Fibroblast of lung (primary cell): ENCODE data around the gene GLUL. TPM values are rescaled to one million over a fixed set of nuclear protein-coding genes. Genes with fewer than 3 reads are reported as not detected.

ENCODE experiments used
- DNase-seq, 2 donors: peaks; one replicate each; pipeline versions ENCODE4 v3.0.0 to v3.0.0-alpha.2; 2010; ENCODE audit warnings: low read depth in 2 of 2
- H2AFZ ChIP-seq: 2 replicates; pipeline ENCODE4 v1.5.1; 2012; ENCODE audit warnings: low read length, control low read depth, inconsistent platforms
- H3K27ac ChIP-seq: 2 replicates; pipeline ENCODE4 v1.5.1; 2011; ENCODE audit warnings: low read length, control low read depth; ENCODE audit not compliant: insufficient read depth
- H3K27me3 ChIP-seq: 2 replicates; pipeline ENCODE4 v1.5.1; 2011; ENCODE audit warnings: mild to moderate bottlenecking, low read length; ENCODE audit not compliant: control insufficient read depth, insufficient read depth
- H3K36me3 ChIP-seq: 2 replicates; pipeline ENCODE4 v1.5.1; 2011; ENCODE audit warnings: low read length; ENCODE audit not compliant: control insufficient read depth, insufficient read depth
- H3K4me1 ChIP-seq: 2 replicates; pipeline ENCODE4 v1.5.1; 2011; ENCODE audit warnings: low read length; ENCODE audit not compliant: control insufficient read depth, insufficient read depth; ENCODE audit errors: extremely low read depth
- H3K4me2 ChIP-seq: 2 replicates; pipeline ENCODE4 v1.5.1; 2011; ENCODE audit warnings: low read length, control low read depth; ENCODE audit not compliant: insufficient read depth; ENCODE audit errors: extremely low read depth
- H3K4me3 ChIP-seq, 4 experiments: fragments of 200-600 bp in 1 of 4; sonication (generic) in 1 of 4; replicated peaks in 1 of 4; 2 replicates each; pipeline ENCODE4 v1.5.1; 2011 to 2016; ENCODE audit warnings: low read length in 4 of 4, low read depth in 3 of 4, mild to moderate bottlenecking in 3 of 4, control low read depth in 2 of 4, inconsistent platforms in 1 of 4, mixed read lengths in 1 of 4; ENCODE audit not compliant: insufficient read depth in 1 of 4; ENCODE audit errors: control extremely low read depth in 1 of 4
- H3K79me2 ChIP-seq: 2 replicates; pipeline ENCODE4 v1.5.1; 2012; ENCODE audit warnings: mild to moderate bottlenecking, low read length, inconsistent platforms; ENCODE audit not compliant: control insufficient read depth, insufficient read depth
- H3K9ac ChIP-seq: 2 replicates; pipeline ENCODE4 v1.5.1; 2011; ENCODE audit warnings: mild to moderate bottlenecking, low read length, control low read depth; ENCODE audit not compliant: insufficient read depth
- H3K9me3 ChIP-seq: 2 replicates; pipeline ENCODE4 v1.5.1; 2012; ENCODE audit warnings: low read depth, low read length; ENCODE audit not compliant: control insufficient read depth, insufficient read depth
- H4K20me1 ChIP-seq: 2 replicates; pipeline ENCODE4 v1.5.1; 2011; ENCODE audit warnings: low read length; ENCODE audit not compliant: control insufficient read depth, insufficient read depth; ENCODE audit errors: extremely low read depth
- EZH2 ChIP-seq: IDR thresholded peaks from 2 replicates; pipeline ENCODE4 v1.5.1; 2012; ENCODE audit warnings: low read length, control low read depth, mild to moderate bottlenecking; ENCODE audit errors: missing control alignments
- polyA minus RNA-seq: library from RNA; depleted of rRNA, polyadenylated mRNA; stranded (reverse); fragments of >200 nt; gene quantifications from 2 replicates; pipeline ENCODE4 v1.2.3, GENCODE V29; 2011; ENCODE audit warnings: low replicate concordance
- polyA plus RNA-seq, 2 donors: library from polyadenylated mRNA; depleted of rRNA in 1 of 2; stranded (reverse) in 1 of 2; unstranded in 1 of 2; fragments of >200 nt; gene quantifications; 2 replicates each; pipeline ENCODE4 v1.2.1, GENCODE V29; 2011 to 2012; ENCODE audit warnings: missing spikeins in 1 of 2
- total RNA-seq: library from RNA; depleted of rRNA; stranded (reverse); fragments of >200 nt; gene quantifications from 2 replicates; pipeline ENCODE4 v1.2.1, GENCODE V29; 2014
- TF ChIP-seq, protein P1 (sequence below), 2 donors: IDR thresholded peaks in 1 of 2; conservative IDR thresholded peaks in 1 of 2; 1 replicate in 1 of 2; 2 replicates in 1 of 2; pipeline ENCODE4 v1.5.1; 2011 to 2012; ENCODE audit warnings: low read length in 2 of 2, control low read depth in 1 of 2, inconsistent platforms in 1 of 2, low read depth in 1 of 2, mild to moderate bottlenecking in 1 of 2

Gene GLUL
- total RNA-seq, result 423 and 523 TPM in 2 replicates
- 187 and 232 TPM in 2 replicates for polyA plus RNA-seq
- polyA plus RNA-seq (2012), result 200 and 218 TPM in 2 replicates
- polyA minus RNA-seq, result 354 and 397 TPM in 2 replicates

GRCh38 chr1:182391362-182392049, at the start of gene GLUL:
TSS of gene GLUL (minus strand) at chr1:182391790. CDS start at chr1:182388737, 3,053 bp downstream.
- peak within 1 kb of the TSS; percentile 71 for H3K4me2 ChIP-seq
- H3K9me3 ChIP-seq, result no peaks in the 10 kb centered on the region
- peak within 1 kb of the TSS; percentile 86 for H3K27ac ChIP-seq
- H3K4me3 ChIP-seq, result peak within 1 kb of the TSS; percentile 95 to 98 (median 96)
- no peaks in the 10 kb centered on the region for H3K27me3 ChIP-seq
- H3K36me3 ChIP-seq, result peaks cover 5% of the 10 kb centered on the region
- H3K9ac ChIP-seq, result peak within 1 kb of the TSS; percentile 74
- peaks cover 4% of the 10 kb centered on the region for H3K4me1 ChIP-seq
- peak; percentile 89 to 93 for DNase-seq
- no peak for TF ChIP-seq EZH2
- TF ChIP-seq, protein P1, sequence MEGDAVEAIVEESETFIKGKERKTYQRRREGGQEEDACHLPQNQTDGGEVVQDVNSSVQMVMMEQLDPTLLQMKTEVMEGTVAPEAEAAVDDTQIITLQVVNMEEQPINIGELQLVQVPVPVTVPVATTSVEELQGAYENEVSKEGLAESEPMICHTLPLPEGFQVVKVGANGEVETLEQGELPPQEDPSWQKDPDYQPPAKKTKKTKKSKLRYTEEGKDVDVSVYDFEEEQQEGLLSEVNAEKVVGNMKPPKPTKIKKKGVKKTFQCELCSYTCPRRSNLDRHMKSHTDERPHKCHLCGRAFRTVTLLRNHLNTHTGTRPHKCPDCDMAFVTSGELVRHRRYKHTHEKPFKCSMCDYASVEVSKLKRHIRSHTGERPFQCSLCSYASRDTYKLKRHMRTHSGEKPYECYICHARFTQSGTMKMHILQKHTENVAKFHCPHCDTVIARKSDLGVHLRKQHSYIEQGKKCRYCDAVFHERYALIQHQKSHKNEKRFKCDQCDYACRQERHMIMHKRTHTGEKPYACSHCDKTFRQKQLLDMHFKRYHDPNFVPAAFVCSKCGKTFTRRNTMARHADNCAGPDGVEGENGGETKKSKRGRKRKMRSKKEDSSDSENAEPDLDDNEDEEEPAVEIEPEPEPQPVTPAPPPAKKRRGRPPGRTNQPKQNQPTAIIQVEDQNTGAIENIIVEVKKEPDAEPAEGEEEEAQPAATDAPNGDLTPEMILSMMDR (conservative IDR thresholded peaks at IDR 0.05 in 1 of 2, IDR thresholded peaks at IDR 0.05 in 1 of 2; ENCODE audit: low read depth in 1 of 2, low read length in 2 of 2), result peak in 1 of 2 donors; percentile 17
- H3K79me2 ChIP-seq, result peaks cover 36% of the 10 kb centered on the region
- peaks cover 5% of the 10 kb centered on the region for H4K20me1 ChIP-seq
- H2AFZ ChIP-seq, result peak within 1 kb of the TSS; percentile 66

GRCh38 chr1:182438326-182438725, 46.7 kb upstream of the GLUL start:
- Histone ChIP-seq H3K4me2 (no peak overlapping the region), H2AFZ (no peak overlapping the region), H3K9me3 (no peaks in the 10 kb centered on the region), H3K4me1 (no peaks in the 10 kb centered on the region), H3K27me3 (no peaks in the 10 kb centered on the region), H3K4me3 (no peak overlapping the region), H3K27ac (no peak overlapping the region), H3K79me2 (no peaks in the 10 kb centered on the region), H4K20me1 (no peaks in the 10 kb centered on the region), H3K36me3 (no peaks in the 10 kb centered on the region), H3K9ac (no peak overlapping the region)
- TF ChIP-seq, protein P1 (conservative IDR thresholded peaks at IDR 0.05 in 1 of 2, IDR thresholded peaks at IDR 0.05 in 1 of 2; ENCODE audit: low read depth in 1 of 2, low read length in 2 of 2), result no peak
- TF ChIP-seq EZH2, result no peak
- no peak for DNase-seq

DNA sequence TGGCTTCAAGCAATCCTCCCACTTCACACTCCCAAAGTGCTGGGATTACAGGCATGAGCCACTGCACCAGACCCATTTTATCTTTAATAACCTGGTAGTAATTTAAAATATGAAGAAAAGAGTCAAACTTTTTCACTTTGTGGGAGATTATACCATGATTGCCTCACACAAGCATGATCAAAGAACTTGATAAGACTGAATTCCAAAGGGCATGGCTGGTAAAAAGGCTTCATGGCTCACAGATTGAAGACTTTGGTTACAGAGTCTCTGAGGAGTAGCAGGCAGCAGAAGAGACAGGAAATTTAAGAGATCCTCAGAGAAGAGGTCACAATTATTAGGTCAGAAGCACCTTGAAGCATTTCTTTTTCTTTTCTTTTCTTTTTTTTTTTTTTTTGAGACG, 42.0 kb upstream of the GLUL start:
- no peaks in the 10 kb centered on the region for H3K4me1 ChIP-seq
- H3K4me2 ChIP-seq, result no peak overlapping the region
- H3K27me3 ChIP-seq, result no peaks in the 10 kb centered on the region
- H3K79me2 ChIP-seq, result no peaks in the 10 kb centered on the region
- H3K4me3 ChIP-seq, result no peak overlapping the region
- no peaks in the 10 kb centered on the region for H3K36me3 ChIP-seq
- DNase-seq, result no peak
- H4K20me1 ChIP-seq, result no peaks in the 10 kb centered on the region
- TF ChIP-seq EZH2, result no peak
- TF ChIP-seq, protein P1 (conservative IDR thresholded peaks at IDR 0.05 in 1 of 2, IDR thresholded peaks at IDR 0.05 in 1 of 2; ENCODE audit: low read depth in 1 of 2, low read length in 2 of 2), result no peak
- no peak overlapping the region for H3K9ac ChIP-seq
- H3K9me3 ChIP-seq, result no peaks in the 10 kb centered on the region
- no peak overlapping the region for H2AFZ ChIP-seq
- H3K27ac ChIP-seq, result no peak overlapping the region
